H1 (cell line): ENCODE measurements around the gene JTB. TPM values are rescaled to one million over a fixed set of nuclear protein-coding genes. Genes with fewer than 3 reads are reported as not detected.

ENCODE experiments used
- CTCF ChIA-PET: fragments of 300-600 bp; sonication (Branson Sonifier 250); formaldehyde crosslinking; loops from one replicate; lab custom pipeline; 2021; ENCODE audit not compliant: partially characterized antibody; lab: Charles Lee
- POLR2A ChIA-PET: fragments of 300-600 bp; sonication (Branson Sonifier 250); formaldehyde crosslinking; loops from one replicate; lab custom pipeline; 2021; ENCODE audit warnings: inconsistent platforms; ENCODE audit not compliant: partially characterized antibody; lab: Charles Lee
- DNase-seq, 2 experiments: peaks; one replicate each; pipeline versions ENCODE4 v3.0.0 to v3.0.0-alpha.2; 2010 to 2022; ENCODE audit warnings: low spot score in 2 of 2, low read depth in 1 of 2, mixed read lengths in 1 of 2
- FAIRE-seq: peaks from 2 replicates; lab custom pipeline; 2011; peaks lifted over from hg19 to GRCh38; lab: Jason Lieb, UNC
- H2AFZ ChIP-seq: 2 replicates; pipeline ENCODE4 v1.8.1; 2012; ENCODE audit warnings: low read length, inconsistent platforms
- H2AK5ac ChIP-seq: 2 replicates; pipeline ENCODE4 v1.6.1; 2013; ENCODE audit warnings: low read depth, low read length
- H2BK120ac ChIP-seq: replicated peaks from 2 replicates; pipeline ENCODE3; 2013; ENCODE audit warnings: low read depth, low read length, inconsistent platforms
- H2BK12ac ChIP-seq: 2 replicates; pipeline ENCODE4 v1.6.1; 2013; ENCODE audit warnings: low read depth, low read length
- H2BK15ac ChIP-seq: 2 replicates; pipeline ENCODE4 v1.6.1; 2013; ENCODE audit warnings: low read length
- H2BK20ac ChIP-seq: 2 replicates; pipeline ENCODE4 v1.6.1; 2013; ENCODE audit warnings: low read length
- H2BK5ac ChIP-seq: 2 replicates; pipeline ENCODE4 v1.6.1; 2013; ENCODE audit warnings: low read depth, low read length
- H3K14ac ChIP-seq: 2 replicates; pipeline ENCODE4 v1.6.1; 2013; ENCODE audit warnings: inconsistent platforms; ENCODE audit not compliant: insufficient read length
- H3K18ac ChIP-seq: 2 replicates; pipeline ENCODE4 v1.6.1; 2013; ENCODE audit warnings: low read length; ENCODE audit errors: extremely low read depth
- H3K23ac ChIP-seq: 2 replicates; pipeline ENCODE4 v1.6.1; 2013; ENCODE audit warnings: inconsistent platforms; ENCODE audit not compliant: insufficient read length
- H3K23me2 ChIP-seq: 2 replicates; pipeline ENCODE4 v1.6.1; 2013; ENCODE audit warnings: low read depth, low read length
- H3K27ac ChIP-seq: 2 replicates; pipeline ENCODE4 v1.6.1; 2011; ENCODE audit warnings: low read depth, low read length, inconsistent platforms
- H3K27me3 ChIP-seq, 4 experiments: replicated peaks in 1 of 4; 1 replicate in 1 of 4; 2 replicates in 3 of 4; pipeline versions ENCODE4 v1.6.1 to v1.8.1; 2011 to 2013; ENCODE audit warnings: low read length in 3 of 4, mild to moderate bottlenecking in 3 of 4, inconsistent platforms in 2 of 4, mixed read lengths in 2 of 4, moderate library complexity in 1 of 4; ENCODE audit not compliant: control insufficient read depth in 3 of 4, insufficient read depth in 3 of 4; ENCODE audit errors: extremely low read depth in 1 of 4
- H3K36me3 ChIP-seq, 4 experiments: 2 replicates each; pipeline versions ENCODE4 v1.6.1 to v1.8.1; 2011 to 2013; ENCODE audit warnings: mild to moderate bottlenecking in 4 of 4, low read length in 3 of 4, moderate library complexity in 2 of 4, control low read depth in 1 of 4, inconsistent platforms in 1 of 4; ENCODE audit not compliant: insufficient read depth in 4 of 4, control insufficient read depth in 2 of 4
- H3K4ac ChIP-seq: replicated peaks from 2 replicates; pipeline ENCODE3; 2013; ENCODE audit warnings: low read length, low read depth, mixed read lengths, inconsistent platforms; ENCODE audit not compliant: insufficient read length
- H3K4me1 ChIP-seq, 4 experiments: replicated peaks in 1 of 4; 1 replicate in 1 of 4; 2 replicates in 3 of 4; pipeline versions ENCODE4 v1.6.1 to v1.8.1; 2011 to 2013; ENCODE audit warnings: low read length in 3 of 4, inconsistent platforms in 2 of 4, mixed read lengths in 1 of 4; ENCODE audit not compliant: insufficient read depth in 4 of 4, control insufficient read depth in 3 of 4
- H3K4me2 ChIP-seq, 2 experiments: 2 replicates each; pipeline versions ENCODE4 v1.6.1 to v1.8.1; 2011 to 2013; ENCODE audit warnings: low read depth in 2 of 2, low read length in 2 of 2, control low read depth in 1 of 2, inconsistent platforms in 1 of 2, mild to moderate bottlenecking in 1 of 2; ENCODE audit not compliant: insufficient read depth in 1 of 2
- H3K4me3 ChIP-seq, 4 experiments: fragments of 200-600, 300-600 bp in 1 of 4; sonication (generic), shearing (Covaris generic), sonication (Bioruptor Twin) in 1 of 4; 2 replicates each; pipeline versions ENCODE4 v1.5.1 to v1.8.1; 2011 to 2016; ENCODE audit warnings: low read length in 4 of 4, low read depth in 3 of 4, control low read depth in 2 of 4, inconsistent platforms in 2 of 4, mild to moderate bottlenecking in 2 of 4, mixed read lengths in 1 of 4, moderate library complexity in 1 of 4; ENCODE audit not compliant: insufficient read depth in 2 of 4; ENCODE audit errors: extremely low read depth in 1 of 4
- H3K56ac ChIP-seq: replicated peaks from 2 replicates; pipeline ENCODE3; 2013; ENCODE audit warnings: low read depth, mild to moderate bottlenecking, mixed read lengths, low read length, inconsistent platforms; ENCODE audit not compliant: insufficient read length
- H3K79me1 ChIP-seq: 2 replicates; pipeline ENCODE4 v1.6.1; 2013; ENCODE audit warnings: low read depth, low read length, control low read depth
- H3K79me2 ChIP-seq, 2 experiments: 2 replicates each; pipeline versions ENCODE4 v1.6.1 to v1.8.1; 2012 to 2013; ENCODE audit warnings: low read length in 2 of 2, mild to moderate bottlenecking in 2 of 2, inconsistent platforms in 1 of 2; ENCODE audit not compliant: insufficient read depth in 2 of 2, control insufficient read depth in 1 of 2
- H3K9ac ChIP-seq, 4 experiments: replicated peaks in 1 of 4; 1 replicate in 1 of 4; 2 replicates in 3 of 4; pipeline versions ENCODE4 v1.6.1 to v1.8.1; 2011 to 2013; ENCODE audit warnings: low read depth in 3 of 4, low read length in 3 of 4, control low read depth in 2 of 4, mild to moderate bottlenecking in 2 of 4, moderate library complexity in 2 of 4, inconsistent platforms in 1 of 4; ENCODE audit errors: extremely low read depth in 1 of 4
- H3K9me3 ChIP-seq, 2 experiments: 2 replicates each; pipeline versions ENCODE4 v1.6.1 to v1.8.1; 2012 to 2013; ENCODE audit warnings: mild to moderate bottlenecking in 2 of 2, moderate library complexity in 2 of 2, control low read depth in 1 of 2, inconsistent platforms in 1 of 2, low read depth in 1 of 2, low read length in 1 of 2, mixed read lengths in 1 of 2; ENCODE audit not compliant: insufficient read depth in 2 of 2
- H4K20me1 ChIP-seq, 2 experiments: replicated peaks in 1 of 2; 2 replicates each; pipeline versions ENCODE3 to v1.8.1; 2011 to 2013; ENCODE audit warnings: inconsistent platforms in 2 of 2, low read length in 2 of 2, mild to moderate bottlenecking in 1 of 2; ENCODE audit not compliant: insufficient read depth in 2 of 2, control insufficient read depth in 1 of 2
- H4K5ac ChIP-seq: 2 replicates; pipeline ENCODE4 v1.6.1; 2013; ENCODE audit warnings: low read length, low read depth, mixed read lengths, inconsistent platforms; ENCODE audit not compliant: insufficient read length
- H4K8ac ChIP-seq: 2 replicates; pipeline ENCODE4 v1.8.0; 2013; ENCODE audit warnings: mild to moderate bottlenecking, moderate library complexity, low read length, inconsistent platforms; ENCODE audit not compliant: insufficient read depth; ENCODE audit errors: extremely low read depth
- H4K91ac ChIP-seq: replicated peaks from 2 replicates; pipeline ENCODE3; 2013; ENCODE audit warnings: low read length, mixed read lengths, inconsistent platforms; ENCODE audit not compliant: insufficient read length
- GABPA ChIP-seq: IDR thresholded peaks from 2 replicates; pipeline ENCODE4 v1.6.1; 2011; ENCODE audit warnings: mild to moderate bottlenecking, low read length, moderate library complexity, borderline replicate concordance; ENCODE audit not compliant: insufficient read depth
- HDAC2 ChIP-seq, 2 experiments: fragments of 300-600 bp in 1 of 2; sonication (generic) in 1 of 2; IDR thresholded peaks; 2 replicates each; pipeline ENCODE4 v1.6.1; 2011 to 2012; ENCODE audit warnings: low read depth in 2 of 2, low read length in 2 of 2, mild to moderate bottlenecking in 2 of 2, moderate library complexity in 2 of 2, borderline replicate concordance in 1 of 2, inconsistent platforms in 1 of 2
- KDM4A ChIP-seq: IDR thresholded peaks from one replicate; pipeline ENCODE4 v1.7.1; 2012; ENCODE audit warnings: low read depth, mild to moderate bottlenecking, moderate library complexity, low read length, inconsistent platforms; ENCODE audit not compliant: severe bottlenecking
- MAX ChIP-seq: IDR thresholded peaks from 2 replicates; pipeline ENCODE4 v1.6.1; 2012; ENCODE audit warnings: inconsistent platforms
- POLR2A ChIP-seq, 2 experiments: IDR thresholded peaks; 1 replicate in 1 of 2; 2 replicates in 1 of 2; pipeline ENCODE4 v1.6.1; 2011; ENCODE audit warnings: low read depth in 2 of 2, low read length in 2 of 2, mild to moderate bottlenecking in 2 of 2; ENCODE audit errors: control extremely low read depth in 1 of 2
- POLR2AphosphoS5 ChIP-seq: IDR thresholded peaks from 2 replicates; pipeline ENCODE4 v1.6.1; 2011; ENCODE audit warnings: low read depth, low read length
- RNF2 ChIP-seq: fragments of 200-900, 300-1000 bp; sonication (generic); IDR thresholded peaks from 2 replicates; pipeline ENCODE4 v1.7.1; 2016; ENCODE audit warnings: borderline replicate concordance, low read depth, mild to moderate bottlenecking, antibody characterized with exemption, low read length; ENCODE audit not compliant: poor library complexity, severe bottlenecking; ENCODE audit errors: missing control alignments
- SIN3A ChIP-seq, 2 experiments: IDR thresholded peaks in 1 of 2; conservative IDR thresholded peaks in 1 of 2; 2 replicates each; pipeline ENCODE4 v1.6.1; 2011 to 2012; ENCODE audit warnings: low read length in 2 of 2, improper control_type of control experiment in 1 of 2, low read depth in 1 of 2, mild to moderate bottlenecking in 1 of 2
- SP2 ChIP-seq: IDR thresholded peaks from 2 replicates; pipeline ENCODE4 v1.6.1; 2012; ENCODE audit warnings: mild to moderate bottlenecking, low read length, inconsistent platforms
- TAF7 ChIP-seq: optimal IDR thresholded peaks from 2 replicates; pipeline ENCODE3; 2011; ENCODE audit warnings: low read depth, mild to moderate bottlenecking, inconsistent platforms, low read length, moderate library complexity, borderline replicate concordance
- TEAD4 ChIP-seq: IDR thresholded peaks from 2 replicates; pipeline ENCODE4 v1.6.1; 2012; ENCODE audit warnings: low read depth, low read length, inconsistent platforms, mixed read lengths
- WGBS, 2 experiments: shearing (Covaris generic) in 1 of 2; methylation state at CpG; one replicate each; pipeline versions ENCODE4 v1.1.6 to v1.1.7; 2013 to 2015; ENCODE audit warnings: low lambda C conversion rate in 2 of 2, mixed read lengths in 2 of 2, inconsistent platforms in 1 of 2, low coverage in 1 of 2, missing lambda C conversion rate in 1 of 2; ENCODE audit not compliant: insufficient replicate concordance in 2 of 2, insufficient coverage in 1 of 2, insufficient read length in 1 of 2; ENCODE audit errors: extremely low coverage in 1 of 2, missing lambda C conversion rate in 1 of 2; 5-methylcytosine and 5-hydroxymethylcytosine counted together
- polyA plus RNA-seq, 7 experiments: library from polyadenylated mRNA; depleted of rRNA in 3 of 7; stranded (reverse) in 5 of 7; unstranded in 2 of 7; fragments of >200 nt in 5 of 7; fragments of 200-250 nt in 2 of 7; gene quantifications; 1 replicate in 5 of 7; 2 replicates in 1 of 7; 4 replicates in 1 of 7; pipeline versions ENCODE4 v1.2.1 to v1.2.3, GENCODE V29; 2011 to 2013; ENCODE audit warnings: missing spikeins in 2 of 7, mixed read lengths in 2 of 7
- total RNA-seq: library from RNA; stranded (reverse); fragmentation: NEBNext Ultra II Directional; extraction: Animal tissue kit (Norgen Biotek cat#: 25700); gene quantifications from 2 replicates; pipeline ENCODE4 v1.2.1, GENCODE V29; 2021

Gene JTB
- total and polyA plus RNA-seq, 2 of the 8 experiments (the other 6 are each of a cell fraction or from before 2014, with no cell fraction given): 91.1 to 122 TPM

GRCh38 chr1:153963850-153964331 lies 13.6 kb downstream of the JTB start:
- H3K27ac ChIP-seq: peak overlapping the region; percentile 89
- no peak overlapping the region for H3K14ac ChIP-seq
- no peak for FAIRE-seq
- H2BK15ac ChIP-seq: peak overlapping the region; percentile 10; the same call in 1 of the 2 replicates
- H2BK12ac ChIP-seq: peak overlapping the region; percentile 91
- H3K56ac ChIP-seq: peak overlapping the region; percentile 79
- H4K20me1 ChIP-seq: peaks cover 2% of the 10 kb centered on the region in 2 experiments
- peaks cover 15 to 41% of the 10 kb centered on the region in 2 experiments for H3K79me2 ChIP-seq
- DNase-seq: peak in 1 of 2 experiments; percentile 83
- H3K4me3 ChIP-seq: peak overlapping the region; percentile 53 to 89 (median 68)
- peak overlapping the region; percentile 87 for H4K91ac ChIP-seq
- POLR2A ChIA-PET: interaction anchor here (1.0 to 15.7 kb wide), 15 partner anchors 8 to 292 kb away, joined by 3 to 454 read pairs (median 6); partner anchors contain the start of genes DENND4B, GATAD2B, JTB and RAB13
- no peak overlapping the region for H4K8ac ChIP-seq
- no peaks in the 10 kb centered on the region for H3K9me3 ChIP-seq
- peak overlapping the region; percentile 84 for H2BK5ac ChIP-seq
- H3K79me1 ChIP-seq: peaks cover 9% of the 10 kb centered on the region
- CTCF ChIA-PET: interaction anchor here (0.6 to 2.8 kb wide), 6 partner anchors 11 to 321 kb away, joined by 3 to 19 read pairs (median 3); partner anchors contain the start of gene RAB13
- peak overlapping the region; percentile 86 to 98 for H3K4me2 ChIP-seq
- H4K5ac ChIP-seq: peak overlapping the region; percentile 70
- H3K4ac ChIP-seq: peak overlapping the region; percentile 76
- H3K9ac ChIP-seq: peak overlapping the region; percentile 55 to 94 (median 71)
- no peak overlapping the region for H2AFZ ChIP-seq
- peaks cover 28% of the 10 kb centered on the region for H3K23me2 ChIP-seq
- no peak overlapping the region for H3K23ac ChIP-seq
- H3K36me3 ChIP-seq: peaks cover 11 to 26% (median 19%) of the 10 kb centered on the region in 4 experiments
- H3K18ac ChIP-seq: peak overlapping the region; percentile 94; the same call in 1 of the 2 replicates
- H3K4me1 ChIP-seq: peaks cover 9 to 23% (median 14%) of the 10 kb centered on the region in 4 experiments
- no peaks in the 10 kb centered on the region for H3K27me3 ChIP-seq
- H2BK120ac ChIP-seq: peak overlapping the region; percentile 6
- 0 out of 2 replicates have a peak overlapping the region, but pooled peaks have one; percentile 41 for H2AK5ac ChIP-seq
- 1% methylated on average over 22 of the region's 22 CpGs; no CpG with 5 or more reads in 1 of the 2 experiments for WGBS, 2 experiments
- no peak overlapping the region for H2BK20ac ChIP-seq
- TF ChIP-seq GABPA (no peak), MAX (0 out of 2 replicates have a peak, but pooled peaks have one; percentile 43), KDM4A (peak; percentile 42), SP2 (no peak), TAF7 (no peak), SIN3A (conservative IDR thresholded peaks at IDR 0.05 in 1 of 2, IDR thresholded peaks at IDR 0.05 in 1 of 2; ENCODE audit: low read depth in 1 of 2, low read length in 2 of 2) (peak in 1 of 2 experiments; percentile 21; a peak in 2 of 4 replicates), TEAD4 (peak; percentile 94), RNF2 (no peak), POLR2A (IDR thresholded peaks at IDR 0.05; ENCODE audit: control extremely low read depth in 1 of 2, low read depth in 2 of 2, low read length in 2 of 2) (peak in 1 of 2 experiments; percentile 81; a peak in 2 of 3 replicates), POLR2AphosphoS5 (peak; percentile 80), HDAC2 (IDR thresholded peaks at IDR 0.05; ENCODE audit: borderline replicate concordance in 1 of 2, low read depth in 2 of 2, low read length in 2 of 2) (peak in 1 of 2 experiments; percentile 52; a peak in 1 of 4 replicates)
